Neural progenitor cell (in vitro differentiated cells): ENCODE results near the gene PRAMEF18. TPM values are rescaled to one million over a fixed set of nuclear protein-coding genes. Genes with fewer than 3 reads are reported as not detected.
"Not testable (repeated sequence)": the region's sequence is repeated elsewhere in the genome, so short reads cannot be mapped to it uniquely, and the experiment has no call there.

Experiments
- DNase-seq: peaks from one replicate; pipeline ENCODE4 v3.0.0-alpha.2; 2016; ENCODE audit warnings: low spot score
- H2AFZ ChIP-seq: fragments of 200-600 bp; sonication (generic); replicated peaks from 2 replicates; pipeline ENCODE4 v1.6.1; 2016; ENCODE audit warnings: antibody characterized with exemption
- H3F3A ChIP-seq: fragments of 200-600 bp; sonication (generic); 2 replicates; pipeline ENCODE4 v1.6.1; 2016; ENCODE audit warnings: antibody characterized with exemption, low read depth
- H3K27ac ChIP-seq: fragments of 200-600 bp; sonication (generic); 2 replicates; pipeline ENCODE4 v1.5.1; 2016; ENCODE audit warnings: mild to moderate bottlenecking
- H3K27me3 ChIP-seq: fragments of 200-600 bp; sonication (generic); 2 replicates; pipeline ENCODE4 v1.6.1; 2016; ENCODE audit warnings: mild to moderate bottlenecking, moderate library complexity
- H3K36me3 ChIP-seq: fragments of 200-600 bp; sonication (generic); 2 replicates; pipeline ENCODE4 v1.5.1; 2016
- H3K4me1 ChIP-seq: fragments of 200-600 bp; sonication (generic); 2 replicates; pipeline ENCODE4 v1.6.1; 2016; ENCODE audit warnings: mixed run types
- H3K4me2 ChIP-seq: fragments of 200-600 bp; sonication (generic); 2 replicates; pipeline ENCODE4 v1.6.1; 2016
- H3K4me3 ChIP-seq: fragments of 200-600 bp; sonication (generic); 2 replicates; pipeline ENCODE4 v1.5.1; 2016
- H3K79me2 ChIP-seq: fragments of 200-600 bp; sonication (generic); 2 replicates; pipeline ENCODE4 v1.6.1; 2016; ENCODE audit warnings: low read depth
- H3K9ac ChIP-seq: fragments of 200-600 bp; sonication (generic); 2 replicates; pipeline ENCODE4 v1.6.1; 2016
- H3K9me3 ChIP-seq: fragments of 200-600 bp; sonication (generic); 2 replicates; pipeline ENCODE4 v1.5.1; 2016; ENCODE audit warnings: low read depth
- H4K20me1 ChIP-seq: fragments of 200-600 bp; sonication (generic); 2 replicates; pipeline ENCODE4 v1.6.1; 2016; ENCODE audit warnings: low read depth
- H3K27ac Mint-ChIP-seq: 3 replicates; pipeline ENCODE4 v1.8.0; 2021; ENCODE audit warnings: mixed read lengths
- H3K27me3 Mint-ChIP-seq: 2 replicates; pipeline ENCODE4 v1.8.0; 2022; ENCODE audit warnings: low read depth, mild to moderate bottlenecking, inconsistent platforms, moderate library complexity, mixed read lengths; ENCODE audit not compliant: insufficient read depth
- H3K36me3 Mint-ChIP-seq: 3 replicates; pipeline ENCODE4 v1.8.0; 2021; ENCODE audit warnings: mixed read lengths
- H3K4me1 Mint-ChIP-seq: 3 replicates; pipeline ENCODE4 v1.8.0; 2021; ENCODE audit warnings: mixed read lengths
- H3K4me3 Mint-ChIP-seq: 3 replicates; pipeline ENCODE4 v1.8.0; 2021; ENCODE audit warnings: mild to moderate bottlenecking, moderate library complexity, mixed read lengths
- H3K9me3 Mint-ChIP-seq: 3 replicates; pipeline ENCODE4 v1.8.0; 2020; ENCODE audit warnings: mixed read lengths
- total RNA-seq: library from RNA; depleted of rRNA; stranded (reverse); fragments of >200 nt; gene quantifications from 2 replicates; pipeline ENCODE4 v1.2.3, GENCODE V29; 2015; ENCODE audit warnings: low replicate concordance

The PRAMEF18 gene
- total RNA-seq, 1 donor from 2014 or later: not detected

DNA sequence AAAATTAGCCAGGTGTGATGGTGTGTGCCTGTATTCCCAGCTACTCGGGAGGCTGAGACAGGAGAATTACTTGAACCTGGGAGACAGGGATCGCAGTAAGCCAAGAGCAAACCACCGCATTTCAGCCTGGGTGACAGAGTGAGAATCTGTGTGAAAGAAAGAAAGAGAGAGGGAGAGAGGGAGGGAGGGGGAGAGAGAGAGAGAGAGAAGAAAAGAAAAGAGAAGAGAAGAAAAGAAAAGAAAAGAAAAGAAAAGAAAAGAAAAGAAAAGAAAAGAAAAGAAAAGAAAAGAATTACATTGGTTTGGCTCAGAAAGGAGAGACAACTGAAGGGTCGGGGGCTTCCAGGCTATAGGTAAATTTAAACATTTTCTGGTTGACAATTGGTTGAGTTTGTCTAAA, 13.7 kb upstream of the PRAMEF18 start:
- H3K27me3 ChIP-seq, H3K27ac Mint-ChIP-seq, H3K4me2 ChIP-seq, H4K20me1 ChIP-seq, H2AFZ ChIP-seq, H3K27ac ChIP-seq, H3K79me2 ChIP-seq, H3K36me3 ChIP-seq, H3K4me1 ChIP-seq, H3K36me3 Mint-ChIP-seq, H3K4me3 ChIP-seq, DNase-seq, H3K4me1 Mint-ChIP-seq, H3K9ac ChIP-seq, H3K4me3 Mint-ChIP-seq, H3K27me3 Mint-ChIP-seq, H3F3A ChIP-seq: not testable (repeated sequence)
- peaks cover 28% of the 10 kb centered on the region for H3K9me3 Mint-ChIP-seq
- H3K9me3 ChIP-seq: peaks cover 25% of the 10 kb centered on the region

DNA sequence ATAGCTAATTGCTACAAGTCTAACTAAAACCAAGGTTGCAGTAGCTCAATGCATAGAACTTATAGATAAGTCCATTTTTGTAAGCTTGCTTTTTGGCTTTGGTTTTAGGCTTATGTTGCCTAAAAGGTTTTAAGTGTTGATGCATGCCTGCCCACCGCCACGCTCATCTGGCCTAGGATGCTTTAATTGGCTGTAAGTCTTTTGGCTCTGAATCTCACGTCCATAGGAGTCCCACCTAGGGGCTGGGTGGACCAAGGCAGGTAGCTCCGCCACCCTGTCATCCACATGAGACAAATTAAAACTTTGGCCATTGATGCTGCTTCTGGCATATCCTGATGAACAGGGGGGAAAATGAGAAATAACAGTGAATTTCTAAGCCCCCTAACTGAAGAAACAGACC, 11.6 kb upstream of the PRAMEF18 start:
- not testable (repeated sequence) for H3K36me3 Mint-ChIP-seq, H3K36me3 ChIP-seq, H3K27me3 Mint-ChIP-seq, H3K4me3 ChIP-seq, H3K4me3 Mint-ChIP-seq, H2AFZ ChIP-seq, DNase-seq, H3K4me1 Mint-ChIP-seq, H3K27ac Mint-ChIP-seq, H3K27me3 ChIP-seq, H3K27ac ChIP-seq, H3K4me1 ChIP-seq, H3K4me2 ChIP-seq, H3K79me2 ChIP-seq, H3F3A ChIP-seq, H3K9ac ChIP-seq, H4K20me1 ChIP-seq
- H3K9me3 Mint-ChIP-seq: peaks cover 37% of the 10 kb centered on the region
- H3K9me3 ChIP-seq: peaks cover 33% of the 10 kb centered on the region

GRCh38 chr1:13234057-13234456, 8.1 kb upstream of the PRAMEF18 start:
- not testable (repeated sequence) for H3K4me3 Mint-ChIP-seq, H3K4me2 ChIP-seq, H3K9ac ChIP-seq, H3K27me3 ChIP-seq, H4K20me1 ChIP-seq, DNase-seq, H2AFZ ChIP-seq, H3K4me3 ChIP-seq, H3K36me3 ChIP-seq, H3F3A ChIP-seq, H3K27ac ChIP-seq, H3K36me3 Mint-ChIP-seq, H3K27me3 Mint-ChIP-seq, H3K79me2 ChIP-seq, H3K4me1 ChIP-seq, H3K4me1 Mint-ChIP-seq, H3K27ac Mint-ChIP-seq
- H3K9me3 ChIP-seq: peaks cover 40% of the 10 kb centered on the region
- H3K9me3 Mint-ChIP-seq: peaks cover 42% of the 10 kb centered on the region

- not testable (repeated sequence) for H3K27me3 ChIP-seq, H3K9ac ChIP-seq, DNase-seq, H3K79me2 ChIP-seq, H3F3A ChIP-seq, H3K36me3 ChIP-seq, H3K4me3 ChIP-seq, H3K27ac ChIP-seq, H4K20me1 ChIP-seq, H3K36me3 Mint-ChIP-seq, H3K4me1 ChIP-seq, H3K27me3 Mint-ChIP-seq, H3K4me1 Mint-ChIP-seq, H3K4me2 ChIP-seq, H3K4me3 Mint-ChIP-seq, H3K27ac Mint-ChIP-seq, H2AFZ ChIP-seq
- H3K9me3 Mint-ChIP-seq: peaks cover 50% of the 10 kb centered on the region
- H3K9me3 ChIP-seq: peaks cover 39% of the 10 kb centered on the region
Measured at GRCh38 chr1:13232056-13232455, 6.1 kb upstream of the PRAMEF18 start.

- not testable (repeated sequence) for H3K4me1 Mint-ChIP-seq, H3F3A ChIP-seq, H2AFZ ChIP-seq, H3K27me3 Mint-ChIP-seq, H3K9ac ChIP-seq, H3K4me2 ChIP-seq, H3K36me3 ChIP-seq, H3K27ac Mint-ChIP-seq, H3K36me3 Mint-ChIP-seq, H3K4me3 Mint-ChIP-seq, H3K4me3 ChIP-seq, DNase-seq, H3K4me1 ChIP-seq, H3K27ac ChIP-seq, H3K79me2 ChIP-seq, H4K20me1 ChIP-seq, H3K27me3 ChIP-seq
- H3K9me3 ChIP-seq: peaks cover 37% of the 10 kb centered on the region
- H3K9me3 Mint-ChIP-seq: peaks cover 51% of the 10 kb centered on the region
Measured at GRCh38 chr1:13231061-13231750, 5.3 kb upstream of the PRAMEF18 start.

DNA sequence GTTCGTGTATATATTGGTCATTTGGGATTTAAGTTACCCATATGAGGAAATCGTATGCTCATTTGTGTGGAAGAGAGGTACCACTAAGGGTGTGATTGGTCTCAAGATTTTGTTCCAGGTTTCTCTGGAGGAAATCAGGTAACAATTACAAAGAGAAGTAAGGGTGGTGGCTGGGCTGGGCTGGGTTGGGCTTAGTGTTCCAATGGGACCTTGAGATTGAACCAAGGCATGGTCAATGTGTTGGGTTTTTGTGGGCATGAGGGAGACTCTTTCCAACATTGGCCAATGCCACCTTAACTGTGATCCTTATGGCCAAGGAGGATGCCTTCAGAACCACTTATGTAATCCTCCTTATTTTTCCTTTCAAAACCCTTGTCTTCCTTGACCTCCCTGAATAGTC, 4.6 kb upstream of the PRAMEF18 start:
- not testable (repeated sequence) for H4K20me1 ChIP-seq, H3K4me2 ChIP-seq, H3K9ac ChIP-seq, H3K4me3 Mint-ChIP-seq, H3K4me1 Mint-ChIP-seq, H3K4me3 ChIP-seq, H3K79me2 ChIP-seq, H3K27me3 ChIP-seq, H3K27me3 Mint-ChIP-seq, H3K36me3 ChIP-seq, H2AFZ ChIP-seq, H3K4me1 ChIP-seq, H3K27ac Mint-ChIP-seq, DNase-seq, H3F3A ChIP-seq, H3K27ac ChIP-seq, H3K36me3 Mint-ChIP-seq
- peaks cover 37% of the 10 kb centered on the region for H3K9me3 ChIP-seq
- H3K9me3 Mint-ChIP-seq: peaks cover 56% of the 10 kb centered on the region

DNA sequence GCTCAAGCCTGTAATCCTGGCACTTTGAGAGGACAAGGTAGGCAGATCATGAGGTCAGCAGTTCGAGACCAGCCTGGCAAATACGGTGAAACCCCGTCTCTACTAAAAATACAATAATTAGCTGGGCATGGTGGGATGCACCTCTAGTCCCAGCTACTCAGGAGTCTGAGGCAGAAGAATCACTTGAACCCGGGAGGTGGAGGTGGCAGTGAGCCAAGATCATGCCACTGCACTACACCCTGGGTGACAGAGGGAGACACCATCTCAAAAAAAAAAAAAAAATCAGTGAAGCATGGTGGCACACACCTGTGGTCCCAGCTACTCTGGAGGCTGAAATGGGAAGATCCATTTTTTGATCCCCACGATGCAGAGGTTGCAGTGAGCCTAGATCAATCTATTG, 4.1 kb upstream of the PRAMEF18 start:
- H4K20me1 ChIP-seq, H2AFZ ChIP-seq, H3K27me3 ChIP-seq, H3K4me3 ChIP-seq, H3K27ac Mint-ChIP-seq, H3K27me3 Mint-ChIP-seq, H3K4me2 ChIP-seq, H3K4me1 Mint-ChIP-seq, H3K36me3 ChIP-seq, H3K4me3 Mint-ChIP-seq, H3K27ac ChIP-seq, H3K4me1 ChIP-seq, DNase-seq, H3K79me2 ChIP-seq, H3K9ac ChIP-seq, H3F3A ChIP-seq, H3K36me3 Mint-ChIP-seq: not testable (repeated sequence)
- peaks cover 56% of the 10 kb centered on the region for H3K9me3 Mint-ChIP-seq
- peaks cover 34% of the 10 kb centered on the region for H3K9me3 ChIP-seq
